ES-I3 (cell line): ENCODE data around the gene ASB18.

ENCODE experiments used
- H3K36me3 ChIP-seq: 2 replicates; pipeline ENCODE4 v1.6.1; 2013; ENCODE audit warnings: mild to moderate bottlenecking, low read length, control low read depth, moderate library complexity; ENCODE audit not compliant: insufficient read depth
- H3K4me1 ChIP-seq: 2 replicates; pipeline ENCODE4 v1.6.1; 2013; ENCODE audit warnings: mild to moderate bottlenecking, control low read depth, low read length; ENCODE audit not compliant: insufficient read depth
- H3K9ac ChIP-seq: 2 replicates; pipeline ENCODE4 v1.6.1; 2013; ENCODE audit warnings: low read depth, mild to moderate bottlenecking, low read length, moderate library complexity
- H3K9me3 ChIP-seq: 2 replicates; pipeline ENCODE4 v1.6.1; 2013; ENCODE audit warnings: mild to moderate bottlenecking, low read length, moderate library complexity; ENCODE audit not compliant: control insufficient read depth, insufficient read depth

ASB18 gene

GRCh38 chr2:236195726-236196125 is 68.5 kb downstream of the ASB18 start:
- Histone ChIP-seq H3K36me3 (no peaks in the 10 kb centered on the region; the same call in 1 of the 2 replicates), H3K9me3 (no peaks in the 10 kb centered on the region), H3K4me1 (no peaks in the 10 kb centered on the region), H3K9ac (no peak overlapping the region)

DNA sequence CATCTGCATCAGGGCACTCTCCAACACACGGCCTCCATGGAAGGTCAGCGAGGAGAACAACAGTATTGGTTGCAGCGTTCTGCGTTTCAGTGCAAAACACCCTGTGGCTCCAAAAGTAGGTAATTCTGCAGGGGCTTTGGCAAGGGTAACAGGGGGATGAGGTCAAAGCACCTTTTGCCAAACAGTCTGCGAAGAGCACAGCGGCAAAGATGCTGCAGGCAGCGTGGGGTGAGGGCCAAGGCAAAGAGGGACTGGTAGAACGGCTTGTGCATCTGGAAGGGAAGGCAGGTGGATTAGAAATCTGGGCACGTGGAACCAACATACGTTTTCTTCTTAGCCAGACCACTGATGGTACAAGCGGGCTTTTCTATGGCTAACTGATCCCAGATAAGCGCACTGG is 69.4 kb downstream of the ASB18 start:
- Histone ChIP-seq H3K9ac (no peak overlapping the region), H3K36me3 (no peaks in the 10 kb centered on the region; the same call in 1 of the 2 replicates), H3K9me3 (no peaks in the 10 kb centered on the region), H3K4me1 (no peaks in the 10 kb centered on the region)

GRCh38 chr2:236193026-236193425 is 71.2 kb downstream of the ASB18 start:
- Histone ChIP-seq H3K36me3 (no peaks in the 10 kb centered on the region; the same call in 1 of the 2 replicates), H3K9me3 (no peaks in the 10 kb centered on the region), H3K4me1 (no peaks in the 10 kb centered on the region), H3K9ac (no peak overlapping the region)

GRCh38 chr2:236190674-236191073 is 73.5 kb downstream of the ASB18 start:
- Histone ChIP-seq H3K9me3 (no peaks in the 10 kb centered on the region), H3K4me1 (no peaks in the 10 kb centered on the region), H3K9ac (no peak overlapping the region), H3K36me3 (no peaks in the 10 kb centered on the region; the same call in 1 of the 2 replicates)

DNA sequence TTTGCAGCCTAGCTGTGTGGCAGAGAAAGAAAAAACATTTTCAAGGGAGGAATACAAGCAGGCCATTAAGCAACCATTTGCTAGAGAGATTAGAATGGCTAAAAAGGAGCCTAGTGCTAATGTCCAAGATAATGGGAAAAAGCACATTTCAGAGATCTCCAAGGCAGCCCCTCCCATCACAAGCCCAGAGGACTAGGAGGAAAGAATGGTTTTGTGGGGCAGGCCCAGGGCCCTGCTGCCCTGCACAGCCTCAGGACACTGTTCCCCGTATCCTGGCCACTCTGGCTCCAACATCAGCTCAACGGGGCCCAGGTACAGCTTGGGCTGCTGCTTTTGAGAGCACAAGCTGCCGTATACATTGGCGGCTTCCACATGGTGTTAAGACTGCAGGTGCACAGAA is 79.5 kb downstream of the ASB18 start:
- Histone ChIP-seq H3K9ac (no peak overlapping the region), H3K9me3 (peaks cover 14% of the 10 kb centered on the region; the same call in 1 of the 2 replicates), H3K4me1 (peaks cover 9% of the 10 kb centered on the region), H3K36me3 (no peaks in the 10 kb centered on the region)

DNA sequence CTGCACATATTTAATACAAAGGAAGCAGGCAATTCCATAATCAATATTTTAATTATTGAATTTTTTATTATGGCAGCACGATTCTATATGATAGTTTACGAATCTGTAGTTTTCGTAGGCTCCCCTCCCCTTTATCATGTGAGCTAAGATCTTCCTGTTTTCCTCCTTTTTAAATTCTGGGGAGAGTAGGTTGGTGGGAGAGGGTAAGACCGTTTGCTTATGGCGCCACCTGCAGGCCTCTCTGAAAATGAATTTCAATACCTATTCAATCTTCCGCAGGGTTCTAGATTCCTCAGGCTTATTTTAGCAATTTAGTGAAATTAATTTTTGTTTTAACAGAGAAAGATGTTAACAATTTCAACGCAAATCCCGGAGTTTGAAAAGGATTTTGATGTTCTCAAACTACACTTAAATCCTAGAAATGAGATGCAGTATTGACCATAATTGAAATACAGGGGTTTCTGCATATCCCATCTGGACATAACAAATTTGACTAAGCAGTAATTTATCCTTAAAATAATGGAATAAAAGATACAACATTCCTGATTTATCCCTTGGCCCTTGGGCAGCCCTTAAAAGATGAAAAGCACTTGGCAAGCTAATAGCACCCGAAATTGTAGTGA is 83.3 kb downstream of the ASB18 start:
- no peak overlapping the region for H3K9ac ChIP-seq
- H3K4me1 ChIP-seq = peaks cover 10% of the 10 kb centered on the region
- peaks cover 14% of the 10 kb centered on the region; the same call in 1 of the 2 replicates for H3K9me3 ChIP-seq
- no peaks in the 10 kb centered on the region for H3K36me3 ChIP-seq

DNA sequence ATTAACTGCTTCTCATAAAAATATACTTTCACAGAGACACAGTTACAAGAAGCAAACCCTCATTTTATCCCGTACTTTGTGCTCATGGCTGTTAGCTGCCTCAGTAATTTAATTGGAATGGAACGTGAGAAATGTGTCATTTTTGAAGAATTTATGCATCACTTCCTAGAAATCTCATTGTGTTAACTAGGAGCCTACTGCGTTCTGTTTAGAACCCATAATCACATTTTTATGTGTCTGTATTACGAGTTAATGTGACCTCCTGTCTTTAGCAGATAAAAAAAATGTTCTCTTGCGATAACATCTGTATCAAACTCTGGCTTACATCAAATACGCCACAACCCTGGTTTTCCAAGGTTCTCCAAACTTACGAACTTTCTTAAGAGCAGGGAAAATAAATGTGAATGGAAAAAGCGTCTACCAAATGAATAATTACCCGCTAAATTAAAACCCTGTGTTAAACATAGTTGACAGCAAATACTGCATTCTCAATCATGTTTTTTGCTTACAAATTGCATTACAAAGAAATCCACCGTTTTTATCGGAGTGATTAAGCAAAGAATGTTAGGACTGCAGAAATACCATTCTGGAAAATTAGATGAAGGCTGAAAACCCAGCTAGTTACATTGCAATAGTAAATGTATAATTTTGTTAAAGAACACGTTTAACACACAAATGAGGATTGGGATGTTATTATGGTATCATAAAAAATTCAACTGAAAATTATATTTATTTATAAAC is 84.0 kb downstream of the ASB18 start:
- Histone ChIP-seq H3K9me3 (peaks cover 13% of the 10 kb centered on the region; the same call in 1 of the 2 replicates), H3K9ac (peak overlapping the region; percentile 69; the same call in 1 of the 2 replicates), H3K4me1 (peaks cover 17% of the 10 kb centered on the region), H3K36me3 (no peaks in the 10 kb centered on the region)

DNA sequence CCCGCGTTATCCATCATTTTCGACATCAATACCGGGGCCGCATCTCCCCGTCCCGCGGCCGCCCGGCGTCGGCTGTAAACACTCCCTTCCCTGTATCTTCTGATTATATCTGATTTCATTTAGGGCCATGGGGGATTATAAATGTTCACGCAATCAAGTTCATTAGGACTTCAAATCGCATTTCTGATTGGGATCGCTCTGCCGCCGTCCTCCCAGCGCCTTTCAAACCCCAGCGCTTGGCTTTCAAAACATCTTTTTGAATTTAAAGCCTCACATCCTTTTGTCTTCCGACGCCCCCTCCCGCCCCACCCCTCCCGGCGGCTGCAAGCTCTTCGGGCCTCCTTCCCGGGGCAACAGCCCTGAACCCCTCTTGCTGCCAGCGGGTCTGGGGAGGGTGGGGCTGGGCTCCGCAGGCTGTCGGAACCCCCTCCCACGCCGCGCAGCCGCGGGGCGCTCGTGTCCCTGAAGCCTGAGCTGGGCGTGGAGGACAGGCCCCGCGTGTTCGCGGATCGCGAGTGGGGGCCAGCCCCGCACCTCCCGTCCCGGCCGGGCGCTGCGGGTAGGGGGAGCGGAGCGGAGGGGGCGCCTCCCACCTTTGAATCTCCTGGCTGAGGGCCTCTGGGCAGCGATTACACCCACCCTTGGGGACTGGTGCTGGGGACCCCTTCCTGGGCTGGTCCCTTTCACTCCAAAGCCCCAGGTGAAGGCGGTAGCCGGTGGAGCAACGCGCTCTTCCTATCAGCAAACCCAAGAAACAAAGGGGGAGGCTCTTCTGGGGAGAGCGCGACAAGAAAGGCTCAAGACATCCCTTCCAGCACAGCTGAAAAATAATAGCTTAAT is 84.8 kb downstream of the ASB18 start:
- Histone ChIP-seq H3K4me1 (peaks cover 25% of the 10 kb centered on the region), H3K36me3 (no peaks in the 10 kb centered on the region)

GRCh38 chr2:236178890-236179235 is 85.3 kb downstream of the ASB18 start:
- Histone ChIP-seq H3K36me3 (no peaks in the 10 kb centered on the region), H3K9ac (peak overlapping the region; percentile 69), H3K9me3 (0 out of 2 replicates have a peak, but pooled peaks cover 2% of the 10 kb centered on the region), H3K4me1 (peaks cover 29% of the 10 kb centered on the region)

More for the DNA sequence above, 84.8 kb downstream of the ASB18 start:
- peaks cover 6% of the 10 kb centered on the region; the same call in 1 of the 2 replicates for H3K9me3 ChIP-seq
- H3K9ac ChIP-seq = peak overlapping the region; percentile 69

DNA sequence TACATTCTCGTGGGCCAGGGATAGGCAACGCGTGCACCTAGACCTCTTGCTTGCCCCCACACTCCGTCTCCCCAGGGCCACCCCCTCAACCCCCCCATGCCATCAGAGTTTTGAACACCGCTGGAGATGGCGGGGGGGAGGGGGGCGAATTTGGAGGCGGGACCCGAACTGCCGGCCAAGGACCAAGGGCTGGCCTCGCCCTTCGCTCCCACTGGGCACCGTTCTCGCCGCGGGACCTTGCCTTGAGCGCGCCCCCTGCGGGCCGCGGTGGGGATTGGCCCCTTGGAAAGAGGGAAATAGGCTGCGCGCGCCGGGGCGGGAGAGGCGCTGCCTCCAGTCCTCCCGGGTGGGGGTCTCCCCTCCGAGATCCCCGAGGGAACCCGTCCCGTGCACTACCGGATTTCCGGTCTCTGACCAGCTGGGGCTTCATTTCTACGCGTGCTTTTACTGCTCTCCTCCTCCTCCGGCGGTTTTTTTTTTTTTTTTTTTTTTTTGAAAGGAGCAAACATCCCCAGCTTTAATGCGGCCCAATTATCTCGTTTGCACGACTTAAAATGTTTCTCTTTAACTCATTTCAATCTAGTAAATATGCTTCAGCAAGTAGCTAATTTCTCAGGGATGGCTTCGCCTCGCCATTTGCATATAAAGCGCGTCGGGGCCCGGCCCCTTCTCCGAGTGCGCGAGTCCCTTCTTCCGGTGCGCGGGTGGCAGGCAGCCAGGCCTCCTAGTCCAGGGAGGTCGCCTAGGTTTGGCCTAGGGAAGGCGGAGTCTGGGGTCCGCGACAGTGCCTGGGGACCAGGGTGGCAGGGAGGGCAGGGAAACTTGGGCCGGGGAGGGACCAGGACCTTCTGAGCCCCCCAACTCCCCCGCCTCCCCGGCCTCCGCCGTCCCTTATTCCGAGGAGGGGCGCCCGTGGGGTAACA is 86.0 kb downstream of the ASB18 start:
- H3K9ac ChIP-seq = peak overlapping the region; percentile 69; the same call in 1 of the 2 replicates
- H3K9me3 ChIP-seq = no peaks in the 10 kb centered on the region
- H3K36me3 ChIP-seq = no peaks in the 10 kb centered on the region
- peaks cover 29% of the 10 kb centered on the region for H3K4me1 ChIP-seq

- Histone ChIP-seq H3K9ac (peak overlapping the region; percentile 69; the same call in 1 of the 2 replicates), H3K4me1 (peaks cover 29% of the 10 kb centered on the region), H3K36me3 (no peaks in the 10 kb centered on the region), H3K9me3 (no peaks in the 10 kb centered on the region)
Observed at GRCh38 chr2:236177604-236177966, 86.6 kb downstream of the ASB18 start.

- no peak overlapping the region for H3K9ac ChIP-seq
- H3K4me1 ChIP-seq = peaks cover 29% of the 10 kb centered on the region
- no peaks in the 10 kb centered on the region for H3K36me3 ChIP-seq
- no peaks in the 10 kb centered on the region for H3K9me3 ChIP-seq
Observed at GRCh38 chr2:236176951-236177350, 87.3 kb downstream of the ASB18 start.

- peaks cover 29% of the 10 kb centered on the region for H3K4me1 ChIP-seq
- no peaks in the 10 kb centered on the region for H3K9me3 ChIP-seq
- H3K36me3 ChIP-seq = no peaks in the 10 kb centered on the region
- no peak overlapping the region for H3K9ac ChIP-seq
Observed at GRCh38 chr2:236176417-236176816, 87.8 kb downstream of the ASB18 start.
